Ascending aorta (tissue), 2 donors: ENCODE results near the gene FXYD4. TPM values are rescaled to one million over a fixed set of nuclear protein-coding genes. Genes with fewer than 3 reads are reported as not detected.
A peak's percentile ranks its signal among the peaks of the same experiment; 100 is the strongest.

Source experiments
- DNase-seq, 2 donors: peaks; one replicate each; pipeline ENCODE4 v3.0.0-alpha.2; 2019; ENCODE audit warnings: low spot score in 2 of 2
- H3K27ac ChIP-seq, 2 donors: fragments of 200-600 bp; sonication (generic); one replicate each; pipeline ENCODE4 v1.5.1; 2016 to 2017; ENCODE audit warnings: mild to moderate bottlenecking in 1 of 2
- H3K27me3 ChIP-seq: fragments of 200-600 bp; sonication (generic); one replicate; pipeline ENCODE4 v1.5.1; 2017
- H3K36me3 ChIP-seq, 2 donors: fragments of 200-600 bp; sonication (generic); one replicate each; pipeline ENCODE4 v1.5.1; 2016
- H3K4me1 ChIP-seq, 2 donors: fragments of 200-600 bp; sonication (generic); one replicate each; pipeline ENCODE4 v1.5.1; 2016 to 2017; ENCODE audit warnings: mild to moderate bottlenecking in 1 of 2
- H3K4me3 ChIP-seq, 2 donors: fragments of 200-600 bp; sonication (generic); one replicate each; pipeline ENCODE4 v1.5.1; 2016 to 2017; ENCODE audit warnings: mild to moderate bottlenecking in 1 of 2
- H3K9me3 ChIP-seq, 2 donors: fragments of 200-600 bp; sonication (generic); one replicate each; pipeline ENCODE4 v1.5.1; 2016
- intact Hi-C: fragments of 100-400 bp; cut with DNase I; formaldehyde crosslinking; loops from one replicate; pipeline ENCODE4 v1.15.1; 2023
- total RNA-seq: library from RNA; depleted of rRNA; stranded (reverse); fragments of >200 nt; gene quantifications from one replicate; pipeline ENCODE4 v1.1.0, GENCODE V29; 2016
- TF ChIP-seq, protein P1 (sequence below), 3 experiments: fragments of 200-600 bp in 2 of 3; fragments of 450-650 bp in 1 of 3; sonication (generic) in 2 of 3; IDR thresholded peaks; one replicate each; pipeline ENCODE4 v1.5.1; 2016 to 2019; ENCODE audit warnings: antibody characterized with exemption in 3 of 3, mild to moderate bottlenecking in 1 of 3, moderate library complexity in 1 of 3

The FXYD4 gene
- total RNA-seq, 1 donor from 2014 or later, result not detected

DNA sequence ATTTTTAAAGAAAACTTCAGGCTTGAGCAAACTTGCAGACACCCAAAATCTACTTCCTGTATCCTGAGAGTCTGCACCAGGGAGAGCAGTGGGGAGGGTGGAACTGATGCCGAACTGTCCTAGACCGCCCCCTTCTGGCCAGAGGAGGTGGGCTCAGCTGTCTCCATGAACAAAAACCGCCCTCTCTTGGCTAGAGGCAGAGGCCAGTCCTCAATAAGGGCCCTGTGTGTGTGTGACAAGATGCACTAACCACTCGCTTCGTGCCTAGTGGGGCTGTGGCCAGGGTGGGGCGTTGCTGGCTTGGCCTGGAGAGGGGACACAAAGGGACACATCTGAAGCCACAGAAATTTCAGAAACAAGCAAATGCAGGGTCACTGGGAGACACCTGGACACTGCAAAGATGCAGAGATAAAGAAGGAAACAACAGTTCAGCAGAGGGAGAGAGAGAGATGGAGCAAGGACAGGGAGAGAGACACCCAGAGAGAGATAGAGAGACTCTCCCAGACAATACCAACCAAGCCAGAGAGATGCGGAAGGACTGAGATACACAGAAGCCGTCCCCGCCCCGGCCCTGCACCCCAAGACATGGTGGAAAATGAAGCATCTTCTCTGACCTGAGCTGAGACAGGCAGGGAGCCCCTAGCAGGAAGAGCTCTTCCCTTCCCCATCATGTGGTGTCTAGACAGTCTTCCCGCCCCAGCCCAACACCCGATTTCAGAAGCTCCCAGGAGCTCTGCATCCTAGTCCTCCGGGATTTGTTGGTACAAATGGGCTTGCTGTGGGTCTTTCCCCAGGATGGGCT lies 22.7 kb upstream of the FXYD4 start:
- intact Hi-C loops, result no loop called here
- Histone ChIP-seq H3K27me3 (no peaks in the 10 kb centered on the region), H3K4me3 (no peak overlapping the region), H3K27ac (no peak overlapping the region), H3K9me3 (no peaks in the 10 kb centered on the region), H3K36me3 (no peaks in the 10 kb centered on the region), H3K4me1 (no peaks in the 10 kb centered on the region)
- DNase-seq, result peak; percentile 14 to 84
- TF ChIP-seq, protein P1, sequence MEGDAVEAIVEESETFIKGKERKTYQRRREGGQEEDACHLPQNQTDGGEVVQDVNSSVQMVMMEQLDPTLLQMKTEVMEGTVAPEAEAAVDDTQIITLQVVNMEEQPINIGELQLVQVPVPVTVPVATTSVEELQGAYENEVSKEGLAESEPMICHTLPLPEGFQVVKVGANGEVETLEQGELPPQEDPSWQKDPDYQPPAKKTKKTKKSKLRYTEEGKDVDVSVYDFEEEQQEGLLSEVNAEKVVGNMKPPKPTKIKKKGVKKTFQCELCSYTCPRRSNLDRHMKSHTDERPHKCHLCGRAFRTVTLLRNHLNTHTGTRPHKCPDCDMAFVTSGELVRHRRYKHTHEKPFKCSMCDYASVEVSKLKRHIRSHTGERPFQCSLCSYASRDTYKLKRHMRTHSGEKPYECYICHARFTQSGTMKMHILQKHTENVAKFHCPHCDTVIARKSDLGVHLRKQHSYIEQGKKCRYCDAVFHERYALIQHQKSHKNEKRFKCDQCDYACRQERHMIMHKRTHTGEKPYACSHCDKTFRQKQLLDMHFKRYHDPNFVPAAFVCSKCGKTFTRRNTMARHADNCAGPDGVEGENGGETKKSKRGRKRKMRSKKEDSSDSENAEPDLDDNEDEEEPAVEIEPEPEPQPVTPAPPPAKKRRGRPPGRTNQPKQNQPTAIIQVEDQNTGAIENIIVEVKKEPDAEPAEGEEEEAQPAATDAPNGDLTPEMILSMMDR (IDR thresholded peaks at IDR 0.05), result peak; percentile 52 to 67 (median 66)

DNA sequence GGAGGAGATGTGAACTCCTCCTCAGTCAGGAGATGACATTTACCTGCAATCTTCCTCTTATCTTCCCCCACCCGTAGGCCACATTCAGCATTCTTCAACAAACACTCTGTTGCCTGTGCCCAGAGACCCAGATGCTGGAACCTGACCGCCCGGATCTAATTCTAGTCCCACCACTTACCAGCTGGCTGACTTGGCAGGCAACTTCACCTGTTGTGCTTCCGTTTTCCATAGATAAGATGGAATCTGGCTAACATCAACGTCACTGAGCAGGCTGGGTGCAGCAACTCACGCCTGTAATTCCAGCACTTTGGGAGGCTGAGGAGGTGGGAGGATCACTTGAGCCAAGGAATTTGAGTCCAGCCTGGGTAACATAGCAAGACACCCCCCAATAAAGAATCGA lies 21.3 kb upstream of the FXYD4 start:
- Histone ChIP-seq H3K9me3 (no peaks in the 10 kb centered on the region), H3K27ac (no peak overlapping the region), H3K36me3 (no peaks in the 10 kb centered on the region), H3K4me3 (no peak overlapping the region), H3K27me3 (no peaks in the 10 kb centered on the region), H3K4me1 (no peaks in the 10 kb centered on the region)
- TF ChIP-seq, protein P1 (IDR thresholded peaks at IDR 0.05), result no peak
- DNase-seq, result no peak
- intact Hi-C loops, result no loop called here

DNA sequence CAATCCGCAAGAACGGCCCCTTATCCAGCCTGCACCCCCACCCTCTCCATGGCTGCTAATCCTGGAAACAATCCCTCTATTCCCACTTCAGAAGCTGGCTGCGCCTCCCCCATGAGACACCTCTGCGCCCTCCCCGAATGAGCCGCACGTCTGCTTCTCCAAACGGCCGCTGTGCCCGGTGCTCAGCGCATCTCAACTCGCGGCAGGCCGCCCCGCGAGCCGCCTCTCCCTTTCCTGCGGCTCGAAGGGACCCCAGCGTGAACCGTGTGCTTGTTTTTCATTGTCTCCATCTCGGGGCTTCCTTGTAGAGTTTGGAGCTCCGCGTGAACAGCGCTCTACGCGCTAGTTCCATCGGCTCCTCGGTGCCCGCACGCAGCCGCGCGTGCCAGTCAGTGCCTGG lies 20.8 kb upstream of the FXYD4 start:
- no peak overlapping the region for H3K4me3 ChIP-seq
- H3K36me3 ChIP-seq, result no peaks in the 10 kb centered on the region
- TF ChIP-seq, protein P1 (IDR thresholded peaks at IDR 0.05), result no peak
- H3K4me1 ChIP-seq, result no peaks in the 10 kb centered on the region
- no peak overlapping the region for H3K27ac ChIP-seq
- no peak for DNase-seq
- intact Hi-C loops, result no loop called here
- H3K27me3 ChIP-seq, result no peaks in the 10 kb centered on the region
- H3K9me3 ChIP-seq, result no peaks in the 10 kb centered on the region

DNA sequence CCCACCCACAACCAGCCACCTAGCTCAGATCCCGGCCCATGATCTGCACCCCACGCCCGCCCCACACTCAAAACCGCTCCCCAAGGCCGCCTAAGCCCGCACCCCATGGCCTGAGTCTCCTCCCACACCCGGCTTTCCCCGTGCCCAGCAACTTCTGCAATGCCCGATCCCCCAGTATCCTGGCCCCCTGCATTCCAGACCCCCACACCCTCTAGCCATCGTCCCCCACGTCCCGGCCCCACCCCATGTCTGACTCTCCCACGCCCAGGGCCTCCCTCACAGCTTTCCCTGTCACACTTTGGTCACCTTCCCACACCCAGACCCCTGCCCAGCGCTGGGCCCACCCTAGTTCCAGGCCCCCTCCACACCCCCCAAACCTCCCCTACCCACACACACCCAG lies 20.1 kb upstream of the FXYD4 start:
- intact Hi-C loops, result no loop called here
- DNase-seq, result no peak
- no peaks in the 10 kb centered on the region for H3K9me3 ChIP-seq
- no peak overlapping the region for H3K4me3 ChIP-seq
- H3K36me3 ChIP-seq, result no peaks in the 10 kb centered on the region
- H3K27ac ChIP-seq, result no peak overlapping the region
- H3K4me1 ChIP-seq, result no peaks in the 10 kb centered on the region
- no peaks in the 10 kb centered on the region for H3K27me3 ChIP-seq
- TF ChIP-seq, protein P1 (IDR thresholded peaks at IDR 0.05), result no peak

DNA sequence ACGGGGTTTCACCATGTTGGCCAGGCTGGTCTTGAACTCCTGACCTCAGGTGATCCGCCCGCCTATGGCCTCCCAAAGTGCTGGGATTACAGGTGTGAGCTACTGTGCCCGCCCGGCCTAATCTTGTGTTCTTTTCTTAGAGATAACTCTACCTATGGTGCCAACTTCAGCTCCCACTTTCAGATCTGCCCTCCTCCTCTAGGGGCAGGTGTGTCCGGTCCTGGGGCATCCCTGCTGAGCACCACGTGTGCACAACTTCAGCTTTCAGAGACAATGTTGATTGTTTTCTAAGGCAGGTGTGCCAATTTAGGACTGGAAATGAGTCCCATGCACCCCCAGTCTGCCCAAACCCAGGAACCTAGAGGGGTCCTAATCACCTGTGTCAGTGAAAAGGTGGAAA lies 18.5 kb upstream of the FXYD4 start:
- TF ChIP-seq, protein P1 (IDR thresholded peaks at IDR 0.05), result no peak
- no peak overlapping the region for H3K4me3 ChIP-seq
- H3K36me3 ChIP-seq, result no peaks in the 10 kb centered on the region
- no peaks in the 10 kb centered on the region for H3K9me3 ChIP-seq
- H3K27me3 ChIP-seq, result no peaks in the 10 kb centered on the region
- no peak for DNase-seq
- no peak overlapping the region for H3K27ac ChIP-seq
- intact Hi-C loops, result no loop called here
- no peaks in the 10 kb centered on the region for H3K4me1 ChIP-seq
